HUES6 (cell line): Measurements from ENCODE around the gene NSUN7.
"Not testable (repeated sequence)": the region's sequence is repeated elsewhere in the genome, so short reads cannot be mapped to it uniquely, and the experiment has no call there.

Experiments
- H3K27ac ChIP-seq: 2 replicates; pipeline ENCODE4 v1.7.0; 2013; ENCODE audit warnings: low read depth, mild to moderate bottlenecking, low read length, inconsistent platforms
- H3K27me3 ChIP-seq: 2 replicates; pipeline ENCODE4 v1.6.1; 2013; ENCODE audit warnings: low read length; ENCODE audit not compliant: control insufficient read depth, insufficient read depth
- H3K36me3 ChIP-seq: 2 replicates; pipeline ENCODE4 v1.6.1; 2013; ENCODE audit warnings: low read length; ENCODE audit not compliant: control insufficient read depth, insufficient read depth
- H3K4me1 ChIP-seq: 2 replicates; pipeline ENCODE4 v1.6.1; 2013; ENCODE audit warnings: low read length; ENCODE audit not compliant: control insufficient read depth, insufficient read depth
- H3K4me3 ChIP-seq: 2 replicates; pipeline ENCODE4 v1.5.1; 2013; ENCODE audit warnings: low read depth, low read length
- H3K9ac ChIP-seq: one replicate; pipeline ENCODE4 v1.6.1; 2013; ENCODE audit warnings: mild to moderate bottlenecking, low read length
- H3K9me3 ChIP-seq: 2 replicates; pipeline ENCODE4 v1.6.1; 2013; ENCODE audit warnings: low read depth, low read length; ENCODE audit not compliant: control insufficient read depth, insufficient read depth

The NSUN7 gene

DNA sequence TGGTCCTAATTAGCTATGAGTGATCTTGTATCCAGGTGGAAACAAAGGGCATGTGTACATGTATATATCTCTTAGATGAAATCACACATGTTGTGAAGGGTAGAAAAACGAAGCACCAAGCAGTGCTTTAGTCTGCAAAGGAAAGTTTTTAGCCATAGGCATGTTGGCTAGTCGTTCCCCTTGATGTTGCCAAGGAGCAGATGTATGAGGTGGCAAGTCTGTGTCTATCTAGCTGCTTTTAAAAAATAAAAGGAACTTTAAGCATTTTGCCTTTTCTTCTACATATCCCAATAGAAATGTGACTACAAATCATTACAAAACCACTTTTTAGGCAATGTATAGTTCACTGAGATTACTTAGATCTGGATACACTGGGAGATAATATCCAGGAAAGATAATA lies 63.1 kb downstream of the NSUN7 start:
- no peaks in the 10 kb centered on the region for H3K27me3 ChIP-seq
- H3K9ac ChIP-seq: no peak overlapping the region
- H3K4me3 ChIP-seq: no peak overlapping the region
- H3K27ac ChIP-seq: no peak overlapping the region
- no peaks in the 10 kb centered on the region for H3K4me1 ChIP-seq
- H3K36me3 ChIP-seq: peaks cover 41% of the 10 kb centered on the region
- H3K9me3 ChIP-seq: no peaks in the 10 kb centered on the region

GRCh38 chr4:40817157-40817556 lies 67.4 kb downstream of the NSUN7 start:
- H3K9ac ChIP-seq, H3K9me3 ChIP-seq, H3K27me3 ChIP-seq, H3K4me3 ChIP-seq, H3K4me1 ChIP-seq, H3K27ac ChIP-seq: not testable (repeated sequence)
- H3K36me3 ChIP-seq: peaks cover 53% of the 10 kb centered on the region

DNA sequence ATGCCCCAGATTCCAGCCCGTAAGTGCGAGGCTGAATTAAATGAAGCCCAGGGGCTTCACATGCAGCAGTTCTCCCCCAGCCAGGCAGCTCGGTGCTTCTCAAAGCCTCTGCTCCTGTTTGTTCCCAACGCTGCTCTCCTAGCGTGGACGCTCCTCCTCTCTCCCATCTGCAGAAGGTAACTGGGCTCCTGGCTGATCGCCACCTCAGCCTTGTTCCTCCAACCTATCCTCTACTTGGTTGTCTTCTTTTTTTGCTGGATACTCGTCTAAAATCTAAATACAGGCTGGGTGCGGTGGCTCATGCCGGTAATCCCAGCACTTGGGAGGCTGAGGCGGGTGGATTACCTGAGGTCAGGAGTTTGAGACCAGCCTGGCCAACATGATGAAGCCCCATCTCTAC lies 70.3 kb downstream of the NSUN7 start:
- peaks cover 53% of the 10 kb centered on the region for H3K36me3 ChIP-seq
- no peak overlapping the region for H3K27ac ChIP-seq
- H3K4me3 ChIP-seq: no peak overlapping the region
- H3K9me3 ChIP-seq: no peaks in the 10 kb centered on the region
- H3K9ac ChIP-seq: no peak overlapping the region
- H3K4me1 ChIP-seq: no peaks in the 10 kb centered on the region
- H3K27me3 ChIP-seq: no peaks in the 10 kb centered on the region

GRCh38 chr4:40822420-40823166 lies 72.8 kb downstream of the NSUN7 start:
- H3K36me3 ChIP-seq: peaks cover 57% of the 10 kb centered on the region
- no peaks in the 10 kb centered on the region for H3K4me1 ChIP-seq
- no peaks in the 10 kb centered on the region for H3K9me3 ChIP-seq
- no peak overlapping the region for H3K4me3 ChIP-seq
- H3K9ac ChIP-seq: no peak overlapping the region
- no peaks in the 10 kb centered on the region for H3K27me3 ChIP-seq
- H3K27ac ChIP-seq: no peak overlapping the region

GRCh38 chr4:40825014-40825838 lies 75.5 kb downstream of the NSUN7 start:
- H3K4me3 ChIP-seq: no peak overlapping the region
- H3K9ac ChIP-seq: no peak overlapping the region
- no peak overlapping the region for H3K27ac ChIP-seq
- peaks cover 72% of the 10 kb centered on the region for H3K36me3 ChIP-seq
- H3K27me3 ChIP-seq: no peaks in the 10 kb centered on the region
- no peaks in the 10 kb centered on the region for H3K4me1 ChIP-seq
- H3K9me3 ChIP-seq: no peaks in the 10 kb centered on the region

GRCh38 chr4:40826821-40827220 lies 77.1 kb downstream of the NSUN7 start:
- Histone ChIP-seq H3K9me3 (no peaks in the 10 kb centered on the region), H3K4me3 (no peak overlapping the region), H3K27ac (no peak overlapping the region), H3K4me1 (no peaks in the 10 kb centered on the region), H3K9ac (no peak overlapping the region), H3K27me3 (no peaks in the 10 kb centered on the region), H3K36me3 (peaks cover 63% of the 10 kb centered on the region)

GRCh38 chr4:40827758-40828157 lies 78.0 kb downstream of the NSUN7 start:
- Histone ChIP-seq H3K27ac (no peak overlapping the region), H3K9ac (no peak overlapping the region), H3K4me1 (no peaks in the 10 kb centered on the region), H3K9me3 (no peaks in the 10 kb centered on the region), H3K36me3 (peaks cover 53% of the 10 kb centered on the region), H3K27me3 (no peaks in the 10 kb centered on the region), H3K4me3 (no peak overlapping the region)

DNA sequence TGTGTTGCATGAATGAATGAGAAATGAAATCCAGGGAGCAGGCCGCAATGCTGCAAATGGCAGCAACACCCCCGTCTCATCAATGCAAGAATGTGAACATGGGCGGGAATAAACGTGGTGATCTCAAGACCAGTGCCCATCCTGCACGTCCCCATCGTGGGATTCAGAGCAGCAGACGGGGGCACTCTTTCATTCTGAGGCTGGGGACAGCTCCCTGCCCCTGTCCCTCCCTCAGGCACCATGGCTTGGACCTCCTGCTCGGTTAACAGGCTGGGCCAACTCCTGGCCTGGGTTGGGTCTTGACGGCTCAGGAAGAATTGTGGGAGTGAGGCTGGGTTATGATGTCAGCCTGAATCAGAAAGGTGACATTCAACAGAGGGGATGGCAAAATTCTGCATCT lies 78.9 kb downstream of the NSUN7 start:
- Histone ChIP-seq H3K9me3 (no peaks in the 10 kb centered on the region), H3K4me3 (no peak overlapping the region), H3K27ac (no peak overlapping the region), H3K9ac (no peak overlapping the region), H3K4me1 (no peaks in the 10 kb centered on the region), H3K27me3 (no peaks in the 10 kb centered on the region), H3K36me3 (peaks cover 47% of the 10 kb centered on the region)

DNA sequence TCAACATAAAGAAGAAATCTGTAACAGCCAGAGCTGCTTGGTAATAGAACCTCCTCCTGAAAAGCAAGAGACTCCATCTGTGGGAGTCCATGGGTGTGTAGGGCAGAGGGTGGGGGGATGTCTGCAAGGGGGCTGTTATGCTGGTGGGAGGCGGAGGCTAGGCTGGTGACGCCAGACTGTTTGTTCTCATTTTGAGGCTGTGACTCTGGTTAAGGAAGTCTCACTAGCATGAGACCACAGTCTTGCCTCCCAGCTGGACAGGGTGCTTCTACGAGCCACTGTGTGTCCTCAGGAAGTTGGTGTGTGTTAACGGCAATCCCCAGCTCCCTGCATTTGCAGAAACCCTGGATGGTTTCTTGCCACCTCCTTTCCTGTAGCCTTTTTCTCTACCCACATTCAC lies 79.8 kb downstream of the NSUN7 start:
- Histone ChIP-seq H3K36me3 (peaks cover 48% of the 10 kb centered on the region), H3K9ac (no peak overlapping the region), H3K4me1 (no peaks in the 10 kb centered on the region), H3K9me3 (no peaks in the 10 kb centered on the region), H3K27ac (no peak overlapping the region), H3K27me3 (no peaks in the 10 kb centered on the region), H3K4me3 (no peak overlapping the region)

DNA sequence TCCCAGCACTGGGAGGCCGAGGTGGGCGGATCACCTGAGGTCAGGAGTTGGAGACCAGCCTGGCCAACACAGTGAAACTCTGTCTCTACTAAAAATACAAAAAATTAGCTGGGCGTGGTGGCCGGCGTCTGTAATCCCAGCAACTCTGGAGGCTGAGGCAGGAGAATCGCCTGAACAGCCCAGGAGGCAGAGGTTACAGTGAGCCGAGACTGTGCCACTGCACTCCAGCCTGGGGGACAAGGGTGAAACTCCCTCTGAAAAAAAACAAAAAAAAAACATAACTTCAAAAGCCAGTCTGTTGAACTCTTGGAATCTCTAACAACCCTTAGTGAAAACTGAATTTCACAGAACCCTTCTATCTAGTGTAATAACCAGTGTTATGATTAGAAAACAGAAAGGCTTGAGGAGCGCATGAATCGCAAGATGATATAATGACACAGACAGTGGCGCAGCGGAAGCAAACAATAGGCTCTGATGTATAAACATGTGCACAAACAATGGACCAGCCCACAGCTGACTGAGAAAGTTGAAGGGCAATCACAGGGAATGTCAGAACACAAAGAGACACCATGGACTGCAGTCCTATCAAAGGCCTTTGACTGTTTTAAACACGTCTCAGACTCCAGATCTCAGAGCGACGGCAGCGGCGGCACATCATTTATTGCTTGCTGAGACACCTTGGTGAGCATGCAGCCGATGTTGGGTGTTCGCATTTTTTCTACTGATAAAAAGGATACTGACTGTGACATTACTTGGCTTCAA lies 81.6 kb downstream of the NSUN7 start:
- H3K9ac ChIP-seq: no peak overlapping the region
- no peak overlapping the region for H3K4me3 ChIP-seq
- no peak overlapping the region for H3K27ac ChIP-seq
- H3K9me3 ChIP-seq: no peaks in the 10 kb centered on the region
- peaks cover 33% of the 10 kb centered on the region for H3K36me3 ChIP-seq
- no peaks in the 10 kb centered on the region for H3K27me3 ChIP-seq
- no peaks in the 10 kb centered on the region for H3K4me1 ChIP-seq

DNA sequence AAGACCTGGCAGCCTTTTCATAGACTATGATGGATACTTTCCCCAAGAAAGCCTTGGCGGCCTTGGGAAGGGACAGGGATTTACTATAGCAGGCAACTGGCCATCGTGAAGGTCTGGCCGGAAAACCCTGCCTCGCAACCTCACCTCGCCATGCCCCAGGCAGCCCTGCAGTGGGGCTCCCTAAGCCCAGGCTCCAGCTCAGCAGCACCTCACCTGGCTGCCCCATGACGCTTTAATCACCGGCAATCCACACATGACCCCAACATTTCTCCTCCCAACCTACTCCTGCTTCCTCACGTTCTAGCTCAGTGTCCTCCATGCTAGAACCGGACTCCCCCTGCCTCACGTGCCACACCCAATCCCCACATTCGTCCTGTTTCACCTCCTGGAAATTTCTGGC lies 82.4 kb downstream of the NSUN7 start:
- Histone ChIP-seq H3K9me3 (no peaks in the 10 kb centered on the region), H3K9ac (no peak overlapping the region), H3K27me3 (no peaks in the 10 kb centered on the region), H3K4me1 (no peaks in the 10 kb centered on the region), H3K36me3 (peaks cover 29% of the 10 kb centered on the region), H3K4me3 (no peak overlapping the region), H3K27ac (no peak overlapping the region)
